Activated CD8-positive, alpha-beta memory T cell treated with anti-CD3 and anti-CD28 coated beads, Interleukin-2, amount 10 ng/mL, durations not matched to agents 7 days and 5 days (primary cell): Measurements from ENCODE around the gene TMEM267. TPM values are rescaled to one million over a fixed set of nuclear protein-coding genes. Genes with fewer than 3 reads are reported as not detected.
"Not testable (repeated sequence)": the region's sequence is repeated elsewhere in the genome, so short reads cannot be mapped to it uniquely, and the experiment has no call there.

ENCODE experiments used
- ATAC-seq: fragments of 150-1000 bp; cut with Tn5 transposase; one replicate; pipeline ENCODE4 v1.10.0; 2021; ENCODE audit warnings: moderate library complexity
- CTCF ChIA-PET: fragments of 350-600 bp; sonication (Branson Sonifier 250); formaldehyde crosslinking; loops from one replicate; lab custom pipeline; 2021; ENCODE audit warnings: antibody characterized with exemption; lab: Charles Lee
- DNase-seq: peaks from one replicate; pipeline ENCODE4 v3.0.0-alpha.2; 2020
- H3K27ac Mint-ChIP-seq: one replicate; pipeline ENCODE4 v1.8.0; 2021; ENCODE audit warnings: mild to moderate bottlenecking, mixed read lengths
- H3K27me3 Mint-ChIP-seq: one replicate; pipeline ENCODE4 v1.8.0; 2021; ENCODE audit warnings: mixed read lengths
- H3K36me3 Mint-ChIP-seq: one replicate; pipeline ENCODE4 v1.8.0; 2021; ENCODE audit warnings: mild to moderate bottlenecking, mixed read lengths
- H3K4me1 Mint-ChIP-seq: one replicate; pipeline ENCODE4 v1.8.0; 2021; ENCODE audit warnings: mixed read lengths
- H3K4me3 Mint-ChIP-seq: one replicate; pipeline ENCODE4 v1.8.0; 2021; ENCODE audit warnings: mild to moderate bottlenecking, moderate library complexity, mixed read lengths
- H3K9me3 Mint-ChIP-seq: one replicate; pipeline ENCODE4 v1.8.0; 2022; ENCODE audit warnings: low read depth, mixed read lengths
- total RNA-seq, 2 experiments: library from RNA; stranded (reverse); gene quantifications; one replicate each; pipeline ENCODE4 v1.2.3, GENCODE V29; 2021

Gene TMEM267
- total RNA-seq, 2 experiments from 2014 or later, result 13.9 to 21.9 TPM

GRCh38 chr5:43432486-43433375 lies 50.9 kb downstream of the TMEM267 start:
- CTCF ChIA-PET, result no interaction called here
- Mint-ChIP-seq H3K4me3 (no peak overlapping the region), H3K9me3 (no peaks in the 10 kb centered on the region), H3K36me3 (peaks cover 2% of the 10 kb centered on the region), H3K4me1 (no peaks in the 10 kb centered on the region), H3K27me3 (no peaks in the 10 kb centered on the region), H3K27ac (no peak overlapping the region)
- no peak for ATAC-seq
- no peak for DNase-seq

- no peaks in the 10 kb centered on the region for H3K36me3 Mint-ChIP-seq
- CTCF ChIA-PET, result no interaction called here
- H3K9me3 Mint-ChIP-seq, result no peaks in the 10 kb centered on the region
- no peak overlapping the region for H3K4me3 Mint-ChIP-seq
- no peak for DNase-seq
- no peak overlapping the region for H3K27ac Mint-ChIP-seq
- no peaks in the 10 kb centered on the region for H3K27me3 Mint-ChIP-seq
- ATAC-seq, result no peak
- no peaks in the 10 kb centered on the region for H3K4me1 Mint-ChIP-seq
These were observed 54.0 kb downstream of the TMEM267 start for GRCh38 chr5:43429706-43430105.

GRCh38 chr5:43429016-43429415 lies 54.6 kb downstream of the TMEM267 start:
- CTCF ChIA-PET, result interaction anchor here (0.9 kb wide), 1 partner anchor 30 kb away, joined by 3 read pairs; no protein-coding TSS in a partner anchor
- no peaks in the 10 kb centered on the region for H3K4me1 Mint-ChIP-seq
- no peak for DNase-seq

DNA sequence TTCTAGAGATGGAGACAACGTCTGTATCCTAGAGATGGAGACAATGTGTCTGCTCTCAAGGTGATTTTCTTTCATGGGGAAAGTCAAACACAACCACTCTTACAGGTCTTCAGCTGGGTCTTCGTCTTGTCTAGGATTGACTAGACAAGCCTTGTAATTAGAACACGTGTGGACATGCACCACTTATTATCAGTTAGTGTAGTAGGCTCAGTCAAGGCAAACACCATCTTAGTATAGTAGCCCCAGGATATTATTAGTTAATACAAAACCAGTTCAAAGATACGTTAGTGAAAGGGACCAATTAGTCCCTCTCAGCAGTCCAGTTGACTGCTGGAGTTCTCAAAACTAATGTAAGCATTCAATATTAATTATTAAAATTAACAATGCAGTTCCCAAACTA lies 56.4 kb downstream of the TMEM267 start:
- no peak for DNase-seq
- no peak for ATAC-seq
- Mint-ChIP-seq H3K27ac (no peak overlapping the region), H3K4me1 (no peaks in the 10 kb centered on the region), H3K4me3 (no peak overlapping the region), H3K27me3 (no peaks in the 10 kb centered on the region), H3K36me3 (no peaks in the 10 kb centered on the region), H3K9me3 (no peaks in the 10 kb centered on the region)
- CTCF ChIA-PET, result no interaction called here

More at GRCh38 chr5:43429016-43429415, 54.6 kb downstream of the TMEM267 start:
- no peak overlapping the region for H3K27ac Mint-ChIP-seq
- H3K4me3 Mint-ChIP-seq, result no peak overlapping the region
- ATAC-seq, result no peak
- H3K36me3 Mint-ChIP-seq, result no peaks in the 10 kb centered on the region
- H3K9me3 Mint-ChIP-seq, result no peaks in the 10 kb centered on the region
- no peaks in the 10 kb centered on the region for H3K27me3 Mint-ChIP-seq

DNA sequence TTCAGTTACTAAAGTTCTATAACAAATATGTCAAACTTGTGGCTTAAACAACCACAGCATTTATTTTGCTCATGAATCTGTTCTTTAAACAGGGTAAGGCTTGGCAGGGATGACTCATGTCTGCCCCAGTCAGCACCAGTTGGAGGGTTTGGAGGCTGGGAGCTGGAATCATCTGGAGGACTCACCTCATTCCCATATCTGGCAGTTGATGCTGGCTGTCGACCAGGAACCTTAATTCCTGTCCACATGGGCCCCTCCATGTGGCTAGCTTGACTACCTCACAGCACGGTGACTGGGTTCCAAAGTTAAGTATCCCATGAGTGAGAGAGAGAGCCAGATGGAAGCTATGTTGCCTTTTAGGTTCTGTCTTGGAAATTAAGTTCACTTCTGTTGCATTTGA lies 57.7 kb downstream of the TMEM267 start:
- DNase-seq (no peak), ATAC-seq (no peak)
- CTCF ChIA-PET, result interaction anchor here (0.9 kb wide), 1 partner anchor 58 kb away, joined by 3 read pairs; no protein-coding TSS in a partner anchor
- H3K36me3 Mint-ChIP-seq, result no peaks in the 10 kb centered on the region
- no peak overlapping the region for H3K27ac Mint-ChIP-seq
- no peaks in the 10 kb centered on the region for H3K4me1 Mint-ChIP-seq
- no peaks in the 10 kb centered on the region for H3K9me3 Mint-ChIP-seq
- no peaks in the 10 kb centered on the region for H3K27me3 Mint-ChIP-seq
- H3K4me3 Mint-ChIP-seq, result no peak overlapping the region

DNA sequence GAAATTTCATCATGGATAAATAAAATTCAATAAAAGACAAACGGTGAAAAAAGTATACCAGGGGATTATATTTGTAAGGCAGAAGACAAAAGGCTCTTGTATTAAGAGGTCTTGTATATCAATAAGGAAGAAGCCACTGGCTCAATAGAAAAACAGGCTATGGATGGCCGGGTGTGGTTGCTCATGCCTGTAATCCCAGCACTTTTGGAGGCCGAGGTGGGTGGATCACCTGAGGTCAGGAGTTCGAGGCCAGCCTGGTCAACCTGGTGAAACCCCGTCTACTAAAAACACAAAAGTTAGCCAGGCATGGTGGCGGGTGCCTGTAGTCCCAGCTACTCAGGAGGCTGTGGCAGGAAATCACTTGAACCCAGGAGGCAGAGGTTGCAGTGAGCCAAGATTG lies 60.6 kb downstream of the TMEM267 start:
- CTCF ChIA-PET, result not testable (repeated sequence)

DNA sequence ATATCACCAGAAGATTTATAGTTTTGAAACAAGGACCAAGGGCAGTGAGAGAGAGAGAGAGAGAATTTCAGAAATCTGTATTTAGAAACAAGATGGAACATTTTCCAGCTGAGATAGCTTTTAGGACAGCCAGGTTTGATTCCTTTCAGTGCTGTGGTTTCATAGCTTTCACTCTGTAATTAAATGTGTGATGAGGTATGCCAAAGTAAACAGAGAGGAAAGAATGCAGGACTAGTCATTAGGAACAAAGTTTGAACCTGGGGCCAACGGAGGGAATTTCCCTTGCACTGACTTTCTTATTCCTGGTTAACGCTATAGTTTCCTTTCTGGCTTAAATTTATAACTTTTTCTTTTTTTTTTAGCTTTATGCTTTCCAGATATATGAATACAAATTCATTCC lies 61.5 kb downstream of the TMEM267 start:
- CTCF ChIA-PET, result no interaction called here
- no peak for ATAC-seq
- no peak for DNase-seq
- Mint-ChIP-seq H3K9me3 (no peaks in the 10 kb centered on the region), H3K27ac (no peak overlapping the region), H3K36me3 (no peaks in the 10 kb centered on the region), H3K27me3 (no peaks in the 10 kb centered on the region), H3K4me1 (no peaks in the 10 kb centered on the region), H3K4me3 (no peak overlapping the region)

More for the DNA sequence above, 60.6 kb downstream of the TMEM267 start:
- H3K4me1 Mint-ChIP-seq, H3K27ac Mint-ChIP-seq, H3K36me3 Mint-ChIP-seq, ATAC-seq, H3K9me3 Mint-ChIP-seq, H3K27me3 Mint-ChIP-seq, H3K4me3 Mint-ChIP-seq, DNase-seq: not testable (repeated sequence)

- H3K27me3 Mint-ChIP-seq, result no peaks in the 10 kb centered on the region
- DNase-seq, result no peak
- ATAC-seq, result no peak
- CTCF ChIA-PET, result no interaction called here
- no peak overlapping the region for H3K4me3 Mint-ChIP-seq
- H3K9me3 Mint-ChIP-seq, result no peaks in the 10 kb centered on the region
- H3K4me1 Mint-ChIP-seq, result no peaks in the 10 kb centered on the region
- H3K36me3 Mint-ChIP-seq, result no peaks in the 10 kb centered on the region
- no peak overlapping the region for H3K27ac Mint-ChIP-seq
These were observed 62.1 kb downstream of the TMEM267 start for GRCh38 chr5:43421450-43422133.

DNA sequence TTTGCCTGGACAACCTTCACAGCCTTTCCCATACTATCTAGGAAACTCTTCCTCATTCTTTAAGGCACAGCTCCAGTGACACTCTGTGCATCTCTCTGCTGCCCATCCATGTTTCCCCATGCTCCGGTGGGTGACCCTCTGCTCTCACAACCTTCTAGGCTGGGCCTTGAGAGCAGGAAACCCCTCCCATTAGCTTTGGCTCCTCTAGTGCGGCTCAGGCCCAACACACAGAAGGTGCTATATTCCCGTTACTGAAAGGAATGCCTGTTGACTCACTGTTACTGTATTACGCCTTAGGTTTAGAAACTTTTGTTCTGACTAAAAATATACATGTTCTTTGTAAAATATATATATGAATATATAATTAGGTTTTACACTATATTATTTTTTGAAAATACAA lies 63.4 kb downstream of the TMEM267 start:
- H3K4me3 Mint-ChIP-seq, result no peak overlapping the region
- ATAC-seq (no peak), DNase-seq (no peak)
- peaks cover 3% of the 10 kb centered on the region for H3K27me3 Mint-ChIP-seq
- H3K36me3 Mint-ChIP-seq, result no peaks in the 10 kb centered on the region
- CTCF ChIA-PET, result no interaction called here
- no peaks in the 10 kb centered on the region for H3K9me3 Mint-ChIP-seq
- H3K27ac Mint-ChIP-seq, result no peak overlapping the region
- no peaks in the 10 kb centered on the region for H3K4me1 Mint-ChIP-seq

GRCh38 chr5:43418561-43418960 lies 65.1 kb downstream of the TMEM267 start:
- H3K27me3 Mint-ChIP-seq, result peaks cover 3% of the 10 kb centered on the region
- CTCF ChIA-PET, result no interaction called here
- no peaks in the 10 kb centered on the region for H3K9me3 Mint-ChIP-seq
- no peak overlapping the region for H3K4me3 Mint-ChIP-seq
- H3K4me1 Mint-ChIP-seq, result no peaks in the 10 kb centered on the region
- no peak overlapping the region for H3K27ac Mint-ChIP-seq
- H3K36me3 Mint-ChIP-seq, result no peaks in the 10 kb centered on the region
- DNase-seq, result no peak
- no peak for ATAC-seq

GRCh38 chr5:43416803-43417394 lies 66.8 kb downstream of the TMEM267 start:
- no peak for ATAC-seq
- no peaks in the 10 kb centered on the region for H3K36me3 Mint-ChIP-seq
- H3K4me3 Mint-ChIP-seq, result no peak overlapping the region
- no peaks in the 10 kb centered on the region for H3K9me3 Mint-ChIP-seq
- no peaks in the 10 kb centered on the region for H3K4me1 Mint-ChIP-seq
- CTCF ChIA-PET, result no interaction called here
- no peak overlapping the region for H3K27ac Mint-ChIP-seq
- peaks cover 3% of the 10 kb centered on the region for H3K27me3 Mint-ChIP-seq
- DNase-seq, result no peak

DNA sequence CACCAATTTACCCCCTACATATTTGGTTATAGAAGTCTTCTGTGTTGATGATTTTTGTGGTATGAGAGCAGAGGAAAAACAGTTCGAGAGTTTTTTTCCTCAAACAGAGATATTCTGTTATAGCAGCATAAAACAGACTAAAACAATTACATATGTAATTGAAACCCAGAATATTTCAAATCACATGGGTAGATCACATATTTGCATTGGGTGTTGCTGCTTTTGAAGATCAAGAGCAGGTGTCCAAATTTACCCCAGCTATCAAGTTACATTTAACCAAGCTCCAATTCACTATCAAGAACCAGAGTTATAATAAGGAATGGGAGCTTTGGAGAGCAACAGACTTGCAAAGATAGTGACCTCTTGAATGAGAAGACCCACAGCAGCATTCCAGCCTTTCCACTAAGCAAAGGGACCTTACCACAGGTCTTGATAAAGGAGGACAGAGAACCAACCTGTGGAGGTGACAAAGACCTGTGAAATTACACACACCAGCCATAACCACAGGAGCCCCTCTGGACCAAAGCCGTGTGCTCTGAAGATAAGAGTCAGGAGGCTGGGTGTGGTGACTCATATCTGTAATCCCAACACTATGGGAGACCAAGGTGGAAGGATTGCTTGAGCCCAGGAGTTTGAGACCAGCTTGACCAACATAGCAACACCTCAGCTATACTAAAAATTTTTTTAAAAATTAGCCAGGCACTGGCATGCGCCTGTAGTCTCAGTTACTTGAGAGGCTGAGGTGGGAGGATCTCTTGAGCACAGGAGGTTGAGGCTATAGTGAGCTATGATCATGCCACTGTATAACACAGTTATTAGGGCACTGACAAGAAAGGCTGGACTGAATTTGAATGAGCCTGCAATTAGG lies 67.5 kb downstream of the TMEM267 start:
- Mint-ChIP-seq H3K4me1 (no peaks in the 10 kb centered on the region), H3K4me3 (no peak overlapping the region), H3K9me3 (no peaks in the 10 kb centered on the region), H3K36me3 (no peaks in the 10 kb centered on the region), H3K27ac (no peak overlapping the region), H3K27me3 (peaks cover 3% of the 10 kb centered on the region)
- DNase-seq (no peak), ATAC-seq (no peak)
- CTCF ChIA-PET, result no interaction called here

- no peak for ATAC-seq
- Mint-ChIP-seq H3K4me1 (no peaks in the 10 kb centered on the region), H3K9me3 (no peaks in the 10 kb centered on the region), H3K4me3 (no peak overlapping the region), H3K36me3 (no peaks in the 10 kb centered on the region), H3K27ac (no peak overlapping the region), H3K27me3 (peaks cover 3% of the 10 kb centered on the region)
- CTCF ChIA-PET, result no interaction called here
- DNase-seq, result no peak
These were observed 69.7 kb downstream of the TMEM267 start for GRCh38 chr5:43413966-43414365.
